Activated T-cell treated with anti-CD3 and anti-CD28 coated beads, Interleukin-2, amount 50 U/mL, for 4 hours (primary cell): ENCODE data around the gene DHDDS. TPM values are rescaled to one million over a fixed set of nuclear protein-coding genes. Genes with fewer than 3 reads are reported as not detected.

Experiments used
- ATAC-seq, 2 donors: fragments of 200-7000 bp; cut with Tn5 transposase; one replicate each; pipeline ENCODE4 v1.10.0; 2021
- DNase-seq: peaks from one replicate; pipeline ENCODE4 v3.0.0-alpha.2; 2020
- H3K27me3 Mint-ChIP-seq: one replicate; pipeline ENCODE4 v1.8.0; 2021; ENCODE audit warnings: low read depth, mixed read lengths
- H3K36me3 Mint-ChIP-seq: one replicate; pipeline ENCODE4 v1.8.0; 2022; ENCODE audit warnings: mixed read lengths; ENCODE audit not compliant: insufficient read depth
- H3K4me1 Mint-ChIP-seq: one replicate; pipeline ENCODE4 v1.8.0; 2021; ENCODE audit warnings: low read depth, mixed read lengths
- H3K4me3 Mint-ChIP-seq: one replicate; pipeline ENCODE4 v1.8.0; 2021; ENCODE audit warnings: mild to moderate bottlenecking, moderate library complexity, mixed read lengths
- H3K9me3 Mint-ChIP-seq: one replicate; pipeline ENCODE4 v1.8.0; 2021; ENCODE audit warnings: mixed read lengths
- total RNA-seq, 3 donors: library from RNA; stranded (reverse); gene quantifications; one replicate each; pipeline ENCODE4 v1.2.1, GENCODE V29; 2021

DHDDS gene
- total RNA-seq, 3 donors from 2014 or later = 59.7 to 68.8 (median 60.1) TPM

GRCh38 chr1:26517766-26518049 is 85.6 kb downstream of the DHDDS start:
- DNase-seq (no peak), ATAC-seq (no peak)
- Mint-ChIP-seq H3K4me1 (no peaks in the 10 kb centered on the region), H3K27me3 (peaks cover 3% of the 10 kb centered on the region), H3K36me3 (no peaks in the 10 kb centered on the region), H3K9me3 (no peaks in the 10 kb centered on the region), H3K4me3 (no peak overlapping the region)

DNA sequence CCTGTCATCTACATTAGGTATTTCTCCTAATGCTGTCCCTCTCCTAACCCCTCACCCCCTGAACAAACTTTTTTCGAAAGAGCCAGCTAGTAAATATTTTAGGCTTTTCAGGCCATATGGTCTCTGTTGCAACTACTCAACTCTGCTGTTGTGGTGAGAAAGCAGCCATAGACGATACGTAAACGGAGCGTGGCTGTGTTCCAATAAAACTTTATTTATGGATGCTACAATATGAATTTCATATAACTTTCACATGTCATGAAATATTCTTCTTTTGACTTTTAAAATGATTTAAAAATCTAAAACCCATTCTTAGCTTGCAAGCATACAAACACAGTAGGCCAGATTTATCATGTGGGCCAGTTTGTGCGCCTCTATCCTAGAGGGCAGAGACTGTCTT is 86.2 kb downstream of the DHDDS start:
- Mint-ChIP-seq H3K4me3 (no peak overlapping the region), H3K4me1 (no peaks in the 10 kb centered on the region), H3K36me3 (no peaks in the 10 kb centered on the region), H3K27me3 (peaks cover 3% of the 10 kb centered on the region), H3K9me3 (no peaks in the 10 kb centered on the region)
- ATAC-seq (no peak), DNase-seq (no peak)

DNA sequence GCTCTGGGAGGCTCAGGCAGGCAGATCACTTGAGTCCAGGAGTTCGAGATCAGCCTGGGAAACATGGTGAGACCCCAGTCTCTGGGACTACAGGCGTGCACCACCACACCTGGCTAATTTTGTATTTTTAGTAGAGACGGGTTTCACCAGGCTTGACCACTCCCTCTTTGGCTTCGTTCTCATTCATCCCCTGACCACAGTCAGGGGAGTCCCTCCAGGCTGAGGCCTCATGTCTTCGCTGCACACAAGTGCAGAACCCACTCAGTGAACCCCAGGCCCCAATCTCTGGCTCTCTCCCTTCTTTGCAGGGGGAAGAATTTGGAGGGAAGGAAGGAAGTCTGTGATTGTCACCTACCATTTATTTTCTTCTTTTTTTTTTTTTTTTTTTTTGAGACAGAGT is 88.2 kb downstream of the DHDDS start:
- H3K27me3 Mint-ChIP-seq = peaks cover 7% of the 10 kb centered on the region
- no peaks in the 10 kb centered on the region for H3K4me1 Mint-ChIP-seq
- DNase-seq (no peak), ATAC-seq (no peak)
- H3K4me3 Mint-ChIP-seq = no peak overlapping the region
- H3K36me3 Mint-ChIP-seq = no peaks in the 10 kb centered on the region
- H3K9me3 Mint-ChIP-seq = no peaks in the 10 kb centered on the region

Other genes with a start within 250 kb of the DHDDS start
- not detected for gene CATSPER4, start 241.7 kb upstream of the DHDDS start, total RNA-seq
- 10 to 100 TPM; 25.5 to 28.7 (median 25.7) TPM for gene CEP85, start 198.1 kb upstream of the DHDDS start, total RNA-seq
- 100 to 1,000 TPM; 324 to 352 (median 326) TPM for gene SH3BGRL3, start 152.2 kb upstream of the DHDDS start, total RNA-seq
- gene UBXN11, start 125.7 kb upstream of the DHDDS start, total RNA-seq = 10 to 100 TPM; 17.4 to 21.1 (median 19.9) TPM
- gene CD52, start 114.4 kb upstream of the DHDDS start, total RNA-seq = 10 to 100 TPM; 82.3 to 99.4 (median 93.8) TPM
- under 1 TPM; 0.16 to 0.45 (median 0.30) TPM for gene CRYBG2, start 78.2 kb upstream of the DHDDS start, total RNA-seq
- under 1 TPM; 0.11 to 0.30 (median 0.13) TPM for gene ZNF683, start 59.6 kb upstream of the DHDDS start, total RNA-seq
- gene LIN28A, start 21.5 kb upstream of the DHDDS start, total RNA-seq = under 1 TPM; 0.37 to 0.57 (median 0.46) TPM
- 100 to 1,000 TPM; 417 to 447 (median 437) TPM for gene HMGN2, start 40.1 kb downstream of the DHDDS start, total RNA-seq
- gene RPS6KA1, start 97.4 kb downstream of the DHDDS start, total RNA-seq = 100 to 1,000 TPM; 131 to 157 (median 134) TPM